ENCODE data around the gene RAP1GAP.
A peak's percentile ranks its signal among the peaks of the same experiment; 100 is the strongest.

The RAP1GAP gene

GRCh38 chr1:21589618-21590017 lies 79.5 kb downstream of the RAP1GAP start:
- DNase-seq: no peak

- no peak for DNase-seq
These were observed 81.6 kb downstream of the RAP1GAP start for GRCh38 chr1:21587602-21587953.

- DNase-seq: peak; percentile 51
These were observed 82.1 kb downstream of the RAP1GAP start for GRCh38 chr1:21586846-21587601.

DNA sequence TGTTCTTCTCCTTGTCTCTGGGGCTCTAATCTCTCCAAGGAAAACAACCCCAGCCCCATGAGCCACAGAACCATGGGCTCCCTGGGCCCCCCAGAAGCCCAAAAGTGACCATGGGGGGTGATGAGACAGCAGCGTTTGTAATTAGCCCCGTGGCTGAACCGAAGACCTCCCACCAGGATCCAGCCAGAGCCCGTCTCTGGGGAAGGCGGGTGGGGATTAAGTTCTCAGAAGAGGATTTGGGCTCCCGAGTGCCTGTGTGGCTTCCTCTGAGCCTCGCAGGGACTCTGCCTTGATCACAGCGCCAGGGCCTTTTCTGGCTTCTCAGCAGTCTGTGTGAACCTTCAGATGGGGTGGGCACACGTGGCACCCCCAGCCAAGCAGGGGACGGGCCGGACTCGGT lies 82.9 kb downstream of the RAP1GAP start:
- DNase-seq: no peak

GRCh38 chr1:21585037-21585436 lies 84.1 kb downstream of the RAP1GAP start:
- no peak for DNase-seq

DNA sequence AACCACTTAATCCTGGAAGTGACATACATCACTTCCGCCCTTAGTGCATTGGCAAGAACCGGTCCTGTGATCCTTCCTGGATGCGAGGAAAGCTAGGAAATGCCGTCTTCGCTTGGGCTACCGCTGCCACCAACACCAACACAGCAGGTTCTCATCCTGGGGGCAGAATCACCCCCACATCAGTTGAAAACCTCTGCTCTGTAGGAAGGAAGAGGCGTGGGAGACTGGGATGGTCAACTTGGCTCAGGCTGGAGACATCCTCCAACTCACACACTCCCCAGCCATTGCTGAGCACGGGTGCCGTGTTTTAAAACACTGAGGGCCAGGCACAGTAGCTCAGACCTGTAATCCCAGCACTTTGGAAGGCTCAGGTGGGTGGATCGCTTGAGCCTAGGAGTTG lies 85.1 kb downstream of the RAP1GAP start:
- DNase-seq: no peak

DNA sequence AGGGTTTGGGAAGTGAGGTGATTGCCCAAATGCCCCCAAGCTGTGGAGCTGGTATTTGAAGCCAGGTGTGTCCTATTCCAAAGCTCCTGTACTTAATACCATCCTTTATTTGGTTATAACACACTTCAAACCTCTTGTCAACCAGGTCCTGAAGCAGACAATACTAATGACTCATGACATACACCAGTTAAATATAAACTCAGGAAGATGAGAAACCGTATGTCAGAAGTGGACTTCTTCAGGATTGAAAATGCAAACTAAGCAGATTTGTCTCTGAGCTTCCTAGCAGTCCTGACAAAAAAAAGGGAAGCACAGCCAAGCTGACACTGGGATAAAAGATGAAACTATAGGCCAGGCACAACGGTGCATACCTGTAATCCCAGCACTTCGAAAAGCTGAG lies 89.4 kb downstream of the RAP1GAP start:
- DNase-seq: no peak

- no peak for DNase-seq
These were observed 91.2 kb downstream of the RAP1GAP start for GRCh38 chr1:21577933-21578332.

GRCh38 chr1:21577324-21577723 lies 91.8 kb downstream of the RAP1GAP start:
- no peak for DNase-seq

- no peak for DNase-seq
These were observed 92.4 kb downstream of the RAP1GAP start for GRCh38 chr1:21576798-21577187.

- no peak for DNase-seq
These were observed 92.9 kb downstream of the RAP1GAP start for GRCh38 chr1:21576031-21576797.

DNA sequence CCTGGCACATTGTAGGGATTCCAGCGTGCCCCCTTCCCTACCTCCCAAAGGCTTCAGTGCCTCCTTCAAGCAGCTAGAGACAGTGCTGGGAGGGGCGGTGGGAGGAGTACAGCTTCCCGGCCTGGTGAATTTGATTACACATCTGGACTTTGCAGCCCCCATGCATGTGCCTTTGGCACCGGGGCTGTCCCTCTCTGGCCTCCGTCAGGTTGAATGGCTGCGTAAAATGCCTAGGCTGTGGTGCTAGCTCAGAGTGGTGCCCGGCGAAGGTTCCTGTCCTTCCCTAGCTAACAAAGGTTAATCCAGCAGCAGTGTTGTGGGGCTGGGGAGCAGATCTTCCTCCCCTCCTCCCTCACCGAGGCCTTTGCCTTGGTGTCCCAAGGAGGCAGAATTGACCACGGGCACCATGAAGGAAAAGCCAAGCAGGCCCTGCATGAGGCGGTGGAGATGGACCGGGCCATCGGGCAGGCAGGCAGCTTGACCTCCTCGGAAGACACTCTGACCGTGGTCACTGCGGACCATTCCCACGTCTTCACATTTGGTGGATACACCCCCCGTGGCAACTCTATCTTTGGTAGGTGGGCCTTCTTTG lies 93.7 kb downstream of the RAP1GAP start:
- DNase-seq: no peak

DNA sequence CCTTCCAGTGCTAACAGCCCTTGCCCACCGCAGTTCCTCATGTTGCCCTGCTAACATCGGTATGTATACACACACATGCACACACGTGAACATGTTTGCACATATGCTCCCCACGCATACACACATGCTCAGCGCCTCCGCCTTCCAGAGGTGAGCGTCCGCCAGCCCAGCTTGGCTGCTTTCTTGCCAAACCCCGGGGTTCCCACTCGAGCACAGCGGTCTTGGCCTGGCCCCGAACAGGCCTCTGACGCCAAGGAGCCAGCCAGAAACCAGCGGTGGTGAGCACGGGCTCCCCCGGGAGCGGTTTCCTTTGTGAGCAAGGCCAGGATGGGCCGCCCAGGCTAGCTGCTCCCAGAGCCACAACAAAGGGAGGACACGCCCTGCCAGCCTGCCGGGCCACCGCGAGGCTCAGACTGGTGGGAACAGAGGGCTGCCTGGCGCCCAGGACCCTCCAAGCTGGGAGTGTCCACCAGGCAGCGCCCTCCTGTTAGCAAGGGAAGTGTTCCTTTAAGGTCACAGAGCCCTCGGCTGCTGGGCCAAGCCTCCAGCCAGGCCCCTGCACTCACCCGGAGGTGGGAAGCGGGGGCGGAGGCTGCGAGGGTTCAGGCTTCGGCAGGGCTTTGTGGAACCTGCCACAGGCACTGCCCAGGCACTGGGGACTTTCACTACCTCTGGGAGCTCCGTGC lies 94.5 kb downstream of the RAP1GAP start:
- DNase-seq: peak; percentile 32

- peak; percentile 76 for DNase-seq
These were observed 95.1 kb downstream of the RAP1GAP start for GRCh38 chr1:21573971-21574465.

DNA sequence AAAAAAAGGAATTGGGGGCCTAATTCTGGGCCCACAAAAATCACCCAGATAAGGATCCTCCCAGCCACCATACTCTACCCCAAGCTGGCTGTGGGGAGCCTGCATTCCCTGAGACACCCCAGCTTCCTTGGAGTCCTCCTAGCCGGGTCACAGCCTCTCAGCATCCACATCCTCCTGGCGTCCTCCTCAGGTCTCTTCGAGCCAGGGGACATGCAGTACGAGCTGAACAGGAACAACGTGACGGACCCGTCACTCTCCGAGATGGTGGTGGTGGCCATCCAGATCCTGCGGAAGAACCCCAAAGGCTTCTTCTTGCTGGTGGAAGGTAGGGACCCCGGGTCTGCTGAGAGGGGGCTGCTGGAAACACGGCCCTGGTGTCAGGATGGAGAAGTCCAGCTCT lies 95.7 kb downstream of the RAP1GAP start:
- no peak for DNase-seq

DNA sequence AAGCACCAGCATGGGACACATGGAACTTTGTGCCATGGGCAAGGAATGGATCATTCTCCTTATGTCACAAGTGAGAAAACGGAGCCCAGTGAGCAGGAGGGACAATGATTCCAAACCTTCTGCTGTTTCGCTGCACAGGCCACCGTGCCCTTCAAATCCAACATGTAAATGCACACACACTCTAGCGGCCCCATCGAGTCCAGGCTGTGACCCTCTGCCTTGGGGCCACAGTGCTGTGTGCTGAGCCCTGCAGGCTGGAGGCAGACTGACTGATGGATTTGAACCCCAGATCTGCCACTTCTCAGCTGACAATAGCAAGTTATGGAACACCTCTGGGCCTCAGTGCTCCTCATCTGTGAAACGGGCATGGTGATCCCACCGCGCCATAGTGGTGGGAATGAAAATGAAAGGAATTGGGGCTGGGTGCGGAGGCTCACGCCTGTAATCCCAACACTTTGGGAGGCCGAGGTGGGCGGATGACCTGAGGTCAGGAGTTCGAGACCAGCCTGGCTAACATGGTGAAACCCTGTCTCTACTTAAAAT lies 96.4 kb downstream of the RAP1GAP start:
- no peak for DNase-seq

DNA sequence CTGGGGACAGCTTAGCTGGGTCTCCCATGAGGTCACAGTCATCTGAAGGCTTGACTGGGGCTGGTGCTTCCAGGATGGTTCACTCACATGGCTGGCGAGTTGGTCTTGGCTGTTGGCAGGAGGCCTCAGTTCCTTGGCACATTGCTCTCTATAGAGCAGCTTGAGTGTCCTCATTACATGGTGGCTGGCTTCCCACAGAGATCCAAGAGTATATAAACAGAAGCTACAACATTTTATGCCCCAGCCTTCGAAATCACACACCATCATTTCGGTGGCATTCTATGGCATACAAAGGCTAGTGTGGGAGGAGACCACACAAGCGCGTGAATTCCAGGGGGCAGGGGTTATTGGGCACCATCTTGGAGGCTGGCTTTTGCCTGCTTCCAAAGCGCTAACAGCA lies 96.9 kb downstream of the RAP1GAP start:
- DNase-seq: no peak

- no peak for DNase-seq
These were observed 98.3 kb downstream of the RAP1GAP start for GRCh38 chr1:21570885-21571284.

DNA sequence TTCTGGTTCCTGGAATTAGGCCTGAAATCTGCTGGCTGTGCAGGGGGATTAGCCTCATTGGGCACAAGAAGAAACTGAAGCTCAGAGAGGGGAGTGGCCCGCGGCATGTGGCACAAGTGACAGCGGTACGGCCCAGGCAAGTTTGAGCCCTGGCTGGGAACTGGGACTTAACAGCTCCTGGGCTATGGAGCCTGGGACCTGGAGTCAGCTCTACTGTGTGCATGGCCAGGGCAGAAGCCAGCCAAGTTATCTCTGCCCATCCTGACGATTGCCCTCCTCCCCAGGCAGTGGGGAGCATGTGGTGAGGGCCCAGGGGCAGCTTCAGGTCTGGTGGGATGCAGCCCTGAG lies 98.7 kb downstream of the RAP1GAP start:
- DNase-seq: no peak

GRCh38 chr1:21569820-21570527 lies 99.2 kb downstream of the RAP1GAP start:
- no peak for DNase-seq

- no peak for DNase-seq
These were observed 100.3 kb downstream of the RAP1GAP start for GRCh38 chr1:21568809-21569385.

Measured in hematopoietic multipotent progenitor cell treated with erythropoietin and hydrocortisone succinate and interleukin-3 and kit ligand, for 6 days (in vitro differentiated cells).